Endothelial cell of umbilical vein (primary cell): ENCODE data around the gene RBFOX1. TPM values are rescaled to one million over a fixed set of nuclear protein-coding genes. Genes with fewer than 3 reads are reported as not detected.

Experiments
- BruUV-seq: library from RNA; stranded (reverse); fragments of 400-500 nt; replicated peaks from 2 replicates; lab custom pipeline; 2021; lab: Mats Ljungman, UMichigan
- CTCF ChIA-PET: fragments of 300-600, 350-600 bp; sonication (Branson Sonifier 250); formaldehyde crosslinking; loops from one replicate; lab custom pipeline; 2021; ENCODE audit warnings: antibody characterized with exemption, inconsistent platforms; lab: Charles Lee
- POLR2A ChIA-PET: fragments of 300-600, 350-600 bp; sonication (Branson Sonifier 250); formaldehyde crosslinking; loops from one replicate; lab custom pipeline; 2021; ENCODE audit warnings: antibody characterized with exemption, inconsistent platforms; lab: Charles Lee
- DNase-seq: peaks from one replicate; pipeline ENCODE4 v3.0.0-alpha.2; 2011; ENCODE audit warnings: low read depth, low spot score
- FAIRE-seq: peaks from 2 replicates; lab custom pipeline; 2011; peaks lifted over from hg19 to GRCh38; lab: Jason Lieb, UNC
- H2AFZ ChIP-seq: 2 replicates; pipeline ENCODE4 v1.6.0; 2012; ENCODE audit warnings: low read depth, low read length, control low read depth, inconsistent platforms
- H3K27ac ChIP-seq: 2 replicates; pipeline ENCODE4 v1.5.1; 2011; ENCODE audit warnings: low read depth, mild to moderate bottlenecking, control low read depth, low read length, moderate library complexity; ENCODE audit not compliant: insufficient read depth
- H3K27me3 ChIP-seq, 2 experiments: 2 replicates each; pipeline versions ENCODE4 v1.6.0 to v1.6.1; 2011; ENCODE audit warnings: low read length in 2 of 2, mixed read lengths in 1 of 2; ENCODE audit not compliant: control insufficient read depth in 2 of 2, insufficient read depth in 2 of 2
- H3K36me3 ChIP-seq, 2 experiments: 2 replicates in 1 of 2; 3 replicates in 1 of 2; pipeline ENCODE4 v1.5.1; 2011; ENCODE audit warnings: low read length in 2 of 2, mild to moderate bottlenecking in 1 of 2, moderate library complexity in 1 of 2; ENCODE audit not compliant: control insufficient read depth in 2 of 2, insufficient read depth in 2 of 2; ENCODE audit errors: extremely low read depth in 1 of 2
- H3K4me1 ChIP-seq: 3 replicates; pipeline ENCODE4 v1.5.1; 2011; ENCODE audit warnings: mild to moderate bottlenecking, low read length; ENCODE audit not compliant: control insufficient read depth, insufficient read depth; ENCODE audit errors: extremely low read depth
- H3K4me2 ChIP-seq: 2 replicates; pipeline ENCODE4 v1.6.1; 2011; ENCODE audit warnings: low read length, control low read depth, mixed read lengths; ENCODE audit not compliant: insufficient read depth
- H3K4me3 ChIP-seq, 3 experiments: fragments of 200-600 bp in 1 of 3; sonication (generic), shearing (Covaris generic) in 1 of 3; replicated peaks in 1 of 3; 2 replicates each; pipeline ENCODE4 v1.5.1; 2011 to 2016; ENCODE audit warnings: control low read depth in 3 of 3, low read length in 3 of 3, mild to moderate bottlenecking in 2 of 3, inconsistent platforms in 1 of 3, low read depth in 1 of 3, moderate library complexity in 1 of 3; ENCODE audit not compliant: insufficient read depth in 1 of 3
- H3K79me2 ChIP-seq: 2 replicates; pipeline ENCODE4 v1.6.0; 2012; ENCODE audit warnings: low read length, inconsistent platforms; ENCODE audit not compliant: control insufficient read depth, insufficient read depth
- H3K9ac ChIP-seq: replicated peaks from 2 replicates; pipeline ENCODE3; 2011; ENCODE audit warnings: low read length, control low read depth; ENCODE audit not compliant: insufficient read depth; ENCODE audit errors: extremely low read depth
- H3K9me1 ChIP-seq: replicated peaks from 3 replicates; pipeline ENCODE4 v1.6.0; 2011; ENCODE audit warnings: mild to moderate bottlenecking, low read length; ENCODE audit not compliant: control insufficient read depth, insufficient read depth; ENCODE audit errors: extremely low read depth
- H3K9me3 ChIP-seq: replicated peaks from 2 replicates; pipeline ENCODE4 v1.5.1; 2012; ENCODE audit warnings: low read length, inconsistent platforms; ENCODE audit not compliant: control insufficient read depth, insufficient read depth
- H4K20me1 ChIP-seq: replicated peaks from 2 replicates; pipeline ENCODE3; 2011; ENCODE audit warnings: mild to moderate bottlenecking, low read length; ENCODE audit not compliant: control insufficient read depth, insufficient read depth; ENCODE audit errors: extremely low read depth
- EZH2 ChIP-seq: IDR thresholded peaks from 2 replicates; pipeline ENCODE4 v1.6.1; 2012; ENCODE audit warnings: borderline replicate concordance, low read depth, mild to moderate bottlenecking, moderate library complexity, low read length, inconsistent platforms; ENCODE audit not compliant: severe bottlenecking
- FOS ChIP-seq: IDR thresholded peaks from 2 replicates; pipeline ENCODE4 v1.6.1; 2011; ENCODE audit warnings: mild to moderate bottlenecking, low read length, moderate library complexity, borderline replicate concordance; ENCODE audit not compliant: insufficient read depth
- GATA2 ChIP-seq: IDR thresholded peaks from 2 replicates; pipeline ENCODE4 v1.7.0; 2011; ENCODE audit warnings: low read depth, mild to moderate bottlenecking, moderate library complexity, mixed read lengths, low read length; ENCODE audit not compliant: insufficient read length, insufficient read depth
- JUN ChIP-seq: IDR thresholded peaks from 2 replicates; pipeline ENCODE4 v1.6.1; 2011; ENCODE audit warnings: borderline replicate concordance, low read depth; ENCODE audit not compliant: insufficient read length, insufficient read depth
- MYC ChIP-seq: IDR thresholded peaks from one replicate; pipeline ENCODE4 v1.6.1; 2011; ENCODE audit warnings: mild to moderate bottlenecking, low read depth, low read length
- POLR2A ChIP-seq: IDR thresholded peaks from 2 replicates; pipeline ENCODE4 v1.6.1; 2012; ENCODE audit warnings: low read depth, mild to moderate bottlenecking, control low read depth, low read length
- POLR2AphosphoS5 ChIP-seq: IDR thresholded peaks from 2 replicates; pipeline ENCODE4 v1.6.1; 2012; ENCODE audit warnings: low read depth, mild to moderate bottlenecking, control low read depth, low read length, moderate library complexity; ENCODE audit not compliant: insufficient read depth
- dilution Hi-C: fragments of 300-500 bp; cut with MboI; formaldehyde crosslinking; loops from one replicate; pipeline ENCODE4 v1.15.0; 2019; ENCODE audit warnings: low sequenced_read_pairs; ENCODE audit not compliant: extremely low pct_ligation_motif_present
- intact Hi-C: fragments of 100-400 bp; cut with micrococcal nuclease; formaldehyde crosslinking; loops from one replicate; pipeline ENCODE4 v1.10.0; 2022
- polyA plus RNA-seq, 4 experiments: library from polyadenylated mRNA; depleted of rRNA in 3 of 4; stranded (reverse) in 3 of 4; unstranded in 1 of 4; fragments of >200 nt; gene quantifications; 2 replicates each; pipeline versions ENCODE4 v1.2.1 to v1.2.3, GENCODE V29; 2011 to 2012; ENCODE audit warnings: missing spikeins in 1 of 4
- total RNA-seq: library from RNA; stranded (reverse); gene quantifications from 2 replicates; pipeline ENCODE4 v1.2.3, GENCODE V29; 2021
- TF ChIP-seq, protein P1 (sequence below), 2 donors: IDR thresholded peaks; 1 replicate in 1 of 2; 2 replicates in 1 of 2; pipeline ENCODE4 v1.5.1; 2011; ENCODE audit warnings: low read length in 2 of 2, mild to moderate bottlenecking in 2 of 2, moderate library complexity in 2 of 2, control low read depth in 1 of 2, inconsistent platforms in 1 of 2, low read depth in 1 of 2; ENCODE audit not compliant: insufficient read depth in 1 of 2; ENCODE audit errors: extremely low read depth in 1 of 2
- TF ChIP-seq, protein P2 (sequence below): IDR thresholded peaks from 2 replicates; pipeline ENCODE4 v1.6.1; 2011; ENCODE audit not compliant: insufficient read depth, insufficient read length

Gene RBFOX1
- total and polyA plus RNA-seq, 2 donors (not counting 3 experiments of a cell fraction or from before 2014, with no cell fraction given): not detected

DNA sequence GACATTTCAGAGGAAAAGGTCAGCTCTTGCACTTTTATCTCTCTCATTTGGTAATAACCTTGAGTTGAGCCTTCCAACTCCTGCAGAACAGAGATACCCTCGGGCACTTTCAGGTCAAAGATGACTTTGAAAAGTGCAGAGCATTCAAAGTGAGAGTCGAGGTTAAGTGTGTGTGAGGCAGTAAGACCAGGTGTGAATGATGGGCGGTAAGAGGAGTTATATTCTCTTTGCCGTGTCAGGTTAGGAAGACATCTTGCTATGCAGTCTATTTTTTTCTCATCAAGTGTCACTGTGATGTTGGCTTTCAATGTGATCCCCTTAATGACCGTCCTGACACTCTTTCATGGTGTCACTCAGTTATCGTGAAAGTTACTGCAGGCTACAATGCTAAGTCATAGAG, 248.5 kb downstream of the RBFOX1 start:
- POLR2A ChIA-PET: no interaction called here
- Histone ChIP-seq H3K4me2 (no peak overlapping the region), H3K9me1 (no peaks in the 10 kb centered on the region), H3K9me3 (peaks cover 9% of the 10 kb centered on the region), H3K36me3 (no peaks in the 10 kb centered on the region), H4K20me1 (no peaks in the 10 kb centered on the region), H3K4me3 (no peak overlapping the region), H2AFZ (no peak overlapping the region), H3K27ac (no peak overlapping the region), H3K79me2 (no peaks in the 10 kb centered on the region), H3K9ac (no peak overlapping the region), H3K27me3 (no peaks in the 10 kb centered on the region), H3K4me1 (no peaks in the 10 kb centered on the region)
- FAIRE-seq (no peak), DNase-seq (no peak)
- dilution Hi-C loops (no loop called here), intact Hi-C loops (no loop called here)
- TF ChIP-seq POLR2A (no peak), POLR2AphosphoS5 (no peak), FOS (no peak), GATA2 (no peak), EZH2 (no peak), JUN (no peak), MYC (no peak)
- TF ChIP-seq, protein P1, sequence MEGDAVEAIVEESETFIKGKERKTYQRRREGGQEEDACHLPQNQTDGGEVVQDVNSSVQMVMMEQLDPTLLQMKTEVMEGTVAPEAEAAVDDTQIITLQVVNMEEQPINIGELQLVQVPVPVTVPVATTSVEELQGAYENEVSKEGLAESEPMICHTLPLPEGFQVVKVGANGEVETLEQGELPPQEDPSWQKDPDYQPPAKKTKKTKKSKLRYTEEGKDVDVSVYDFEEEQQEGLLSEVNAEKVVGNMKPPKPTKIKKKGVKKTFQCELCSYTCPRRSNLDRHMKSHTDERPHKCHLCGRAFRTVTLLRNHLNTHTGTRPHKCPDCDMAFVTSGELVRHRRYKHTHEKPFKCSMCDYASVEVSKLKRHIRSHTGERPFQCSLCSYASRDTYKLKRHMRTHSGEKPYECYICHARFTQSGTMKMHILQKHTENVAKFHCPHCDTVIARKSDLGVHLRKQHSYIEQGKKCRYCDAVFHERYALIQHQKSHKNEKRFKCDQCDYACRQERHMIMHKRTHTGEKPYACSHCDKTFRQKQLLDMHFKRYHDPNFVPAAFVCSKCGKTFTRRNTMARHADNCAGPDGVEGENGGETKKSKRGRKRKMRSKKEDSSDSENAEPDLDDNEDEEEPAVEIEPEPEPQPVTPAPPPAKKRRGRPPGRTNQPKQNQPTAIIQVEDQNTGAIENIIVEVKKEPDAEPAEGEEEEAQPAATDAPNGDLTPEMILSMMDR (IDR thresholded peaks at IDR 0.05; ENCODE audit: extremely low read depth in 1 of 2, insufficient read depth in 1 of 2, low read depth in 1 of 2, low read length in 2 of 2): no peak
- TF ChIP-seq, protein P2, sequence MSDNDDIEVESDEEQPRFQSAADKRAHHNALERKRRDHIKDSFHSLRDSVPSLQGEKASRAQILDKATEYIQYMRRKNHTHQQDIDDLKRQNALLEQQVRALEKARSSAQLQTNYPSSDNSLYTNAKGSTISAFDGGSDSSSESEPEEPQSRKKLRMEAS: no peak
- CTCF ChIA-PET: no interaction called here
- BruUV-seq: no TSS peak
